ENCODE measurements around the gene GTF2F2. TPM values are rescaled to one million over a fixed set of nuclear protein-coding genes. Genes with fewer than 3 reads are reported as not detected.
"Not testable (repeated sequence)": the region's sequence is repeated elsewhere in the genome, so short reads cannot be mapped to it uniquely, and the experiment has no call there.

Gene GTF2F2
- total RNA-seq, 2 donors from 2014 or later = 20.4 to 23.3 TPM

DNA sequence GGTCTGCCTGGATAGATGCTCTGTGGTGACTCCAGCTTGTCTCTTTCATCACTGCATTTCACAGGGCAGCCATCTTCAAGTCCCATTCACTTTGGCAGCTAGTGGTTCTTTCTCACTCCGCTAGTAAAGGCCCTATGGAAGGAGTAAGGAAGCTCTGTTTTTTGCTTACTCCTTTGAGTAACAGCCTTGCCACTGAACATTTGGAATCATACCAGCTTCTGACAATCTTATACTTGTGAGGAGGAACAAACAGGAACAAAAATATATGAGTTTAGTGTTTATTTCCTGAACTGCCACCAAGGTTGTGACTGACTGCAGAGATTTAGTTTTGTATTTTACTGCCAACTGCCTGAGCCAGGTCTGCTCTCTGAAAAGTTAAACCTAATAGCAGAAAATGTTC, 41.9 kb downstream of the GTF2F2 start:
- Mint-ChIP-seq H3K9me3 (peaks cover under 1 to 12% of the 10 kb centered on the region in 2 donors), H3K27ac (no peak overlapping the region), H3K36me3 (peaks cover 14 to 33% of the 10 kb centered on the region in 2 donors)
- DNase-seq (ENCODE audit: low spot score in 2 of 2) (no peak), ATAC-seq (no peak)

DNA sequence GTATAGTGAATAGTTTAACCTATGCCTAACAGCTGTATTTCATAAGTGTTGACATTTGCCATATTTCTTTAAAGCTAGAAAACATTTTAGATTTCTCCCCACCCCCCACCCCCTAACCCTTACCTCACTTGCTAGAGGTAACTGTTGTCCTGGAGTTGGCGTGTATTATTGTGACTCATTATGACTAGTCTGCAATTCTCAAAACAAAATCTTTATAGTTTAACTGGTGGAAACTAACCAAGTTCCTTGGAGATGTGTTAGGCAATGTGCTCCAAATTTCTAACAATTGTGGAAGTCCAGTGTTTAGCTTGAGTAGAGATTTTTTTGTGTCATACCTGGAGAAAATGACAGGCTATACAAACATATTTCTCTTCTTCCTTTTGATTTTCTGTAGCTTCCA, 42.5 kb downstream of the GTF2F2 start:
- ATAC-seq = peak; percentile 47 to 83
- H3K36me3 Mint-ChIP-seq = peaks cover 14 to 27% of the 10 kb centered on the region in 2 donors

DNA sequence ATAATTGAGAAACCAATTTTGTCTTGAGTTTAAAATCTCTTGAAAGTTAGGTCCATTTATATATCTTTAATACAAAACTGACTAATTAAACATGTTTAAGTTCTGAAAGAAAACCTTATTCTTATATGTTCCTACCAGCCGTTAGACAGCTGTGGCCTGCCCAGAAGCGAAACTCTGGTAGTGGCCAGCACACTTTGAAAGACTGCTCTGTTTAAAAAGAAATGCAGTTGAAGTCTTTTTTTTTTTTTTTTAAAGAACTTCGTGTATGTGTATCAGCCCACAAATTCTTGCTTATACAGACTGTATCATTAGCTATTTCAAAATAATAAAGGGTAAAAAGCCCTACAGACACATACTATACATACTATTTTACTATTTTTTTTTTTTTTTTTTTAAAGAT, 46.5 kb downstream of the GTF2F2 start:
- peaks cover 7 to 19% of the 10 kb centered on the region in 2 donors for H3K36me3 Mint-ChIP-seq
- no peak for DNase-seq (ENCODE audit: low spot score in 2 of 2)
- H3K9me3 Mint-ChIP-seq = peaks cover 0 to 4% of the 10 kb centered on the region in 2 donors
- no peak overlapping the region for H3K27ac Mint-ChIP-seq
- no peak for ATAC-seq

More for the DNA sequence above, 42.5 kb downstream of the GTF2F2 start:
- Mint-ChIP-seq H3K9me3 (peaks cover 0 to 9% of the 10 kb centered on the region in 2 donors), H3K27ac (no peak overlapping the region)
- DNase-seq (ENCODE audit: low spot score in 2 of 2) = no peak

DNA sequence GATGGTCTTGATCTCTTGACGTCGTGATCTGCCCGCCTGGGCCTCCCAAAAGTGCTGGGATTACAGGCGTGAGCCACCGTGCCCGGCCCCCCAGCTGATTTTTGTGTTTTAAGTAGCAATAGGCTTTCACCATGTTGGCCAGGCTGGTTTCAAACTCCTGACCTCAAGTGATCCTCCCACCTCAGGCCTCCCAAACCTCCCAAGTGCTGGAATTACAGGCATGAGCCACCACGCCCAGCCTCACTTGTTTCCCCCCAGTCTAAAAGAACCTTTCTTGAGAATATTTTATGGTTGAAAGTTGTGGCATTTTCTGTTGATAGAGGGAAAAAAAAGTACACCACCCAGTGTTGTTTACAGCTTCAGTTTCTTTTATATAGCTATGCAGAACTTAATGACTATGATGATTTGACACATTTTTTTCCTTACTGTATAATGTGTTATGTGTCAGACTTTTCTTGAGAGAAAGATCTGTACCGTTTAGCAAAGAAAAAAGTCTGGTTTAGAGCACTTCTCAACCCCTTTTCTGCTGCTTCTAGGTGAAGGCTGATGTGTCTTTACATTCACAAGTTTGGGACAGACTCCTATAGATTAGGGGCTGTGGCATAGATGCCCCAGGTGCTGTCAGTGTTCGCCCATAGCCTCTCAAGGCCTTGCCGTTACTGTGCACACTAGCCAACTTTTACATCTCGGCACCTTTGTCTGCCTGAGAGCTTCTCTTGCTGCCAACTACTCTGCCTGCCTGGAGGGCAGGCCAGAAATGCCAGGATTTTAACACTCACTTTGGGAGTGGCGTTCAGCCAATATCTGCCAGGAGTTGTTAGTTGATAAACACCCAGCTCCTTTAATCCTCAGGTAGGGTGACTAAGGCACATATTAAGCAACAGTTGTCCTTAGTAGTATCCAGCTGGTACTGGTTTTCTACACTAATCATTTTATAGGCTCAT, 47.6 kb downstream of the GTF2F2 start:
- H3K36me3 Mint-ChIP-seq = peaks cover 12 to 23% of the 10 kb centered on the region in 2 donors
- no peak overlapping the region for H3K27ac Mint-ChIP-seq
- DNase-seq (ENCODE audit: low spot score in 2 of 2) = no peak
- H3K9me3 Mint-ChIP-seq = peaks cover 0 to 4% of the 10 kb centered on the region in 2 donors
- ATAC-seq = no peak

DNA sequence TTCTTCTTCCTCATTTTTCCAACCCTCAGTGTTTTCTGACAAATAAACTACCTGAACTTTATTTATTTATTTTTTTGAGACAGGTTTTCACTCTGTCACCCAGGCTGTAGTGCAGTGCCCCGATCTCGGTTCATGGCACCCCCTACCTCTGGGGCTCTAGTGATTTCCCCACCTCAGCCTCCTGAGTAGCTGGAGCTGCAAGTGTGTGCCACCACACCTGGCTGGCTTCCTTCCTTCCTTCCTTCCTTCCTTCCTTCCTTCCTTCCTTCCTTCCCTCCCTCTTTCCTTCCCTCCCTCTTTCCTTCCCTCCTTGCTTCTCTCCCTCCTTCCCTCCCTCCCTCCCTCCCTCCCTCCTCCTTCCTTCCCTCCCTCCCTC, 48.2 kb downstream of the GTF2F2 start:
- H3K27ac Mint-ChIP-seq = peak overlapping the region in 1 of 2 donors; percentile 72
- peaks cover 0 to 4% of the 10 kb centered on the region in 2 donors for H3K9me3 Mint-ChIP-seq
- DNase-seq (ENCODE audit: low spot score in 2 of 2) (no peak), ATAC-seq (no peak)
- peaks cover 13 to 29% of the 10 kb centered on the region in 2 donors for H3K36me3 Mint-ChIP-seq

DNA sequence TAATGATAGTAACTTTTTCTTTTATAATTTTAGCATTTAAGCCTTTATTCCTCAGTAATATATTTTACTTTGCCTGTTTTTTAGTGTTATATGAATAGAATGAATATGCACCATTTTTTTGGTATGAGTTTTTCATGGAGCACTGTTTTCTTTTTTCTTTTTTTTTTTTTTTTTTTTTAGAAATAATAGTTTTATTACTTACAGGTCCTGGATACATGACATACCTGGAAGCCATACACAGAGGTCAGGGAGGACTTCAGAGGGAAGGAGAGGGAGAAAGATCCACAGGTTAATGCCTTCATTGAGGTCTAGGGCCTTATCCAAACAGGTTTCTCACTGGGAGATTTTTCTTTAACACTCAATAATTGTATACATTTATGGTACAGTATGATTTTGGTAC, 54.2 kb downstream of the GTF2F2 start:
- Mint-ChIP-seq H3K27ac (no peak overlapping the region), H3K9me3 (peaks cover 0 to 4% of the 10 kb centered on the region in 2 donors), H3K36me3 (peaks cover 17 to 18% of the 10 kb centered on the region in 2 donors)
- DNase-seq (ENCODE audit: low spot score in 2 of 2) (no peak), ATAC-seq (no peak)

DNA sequence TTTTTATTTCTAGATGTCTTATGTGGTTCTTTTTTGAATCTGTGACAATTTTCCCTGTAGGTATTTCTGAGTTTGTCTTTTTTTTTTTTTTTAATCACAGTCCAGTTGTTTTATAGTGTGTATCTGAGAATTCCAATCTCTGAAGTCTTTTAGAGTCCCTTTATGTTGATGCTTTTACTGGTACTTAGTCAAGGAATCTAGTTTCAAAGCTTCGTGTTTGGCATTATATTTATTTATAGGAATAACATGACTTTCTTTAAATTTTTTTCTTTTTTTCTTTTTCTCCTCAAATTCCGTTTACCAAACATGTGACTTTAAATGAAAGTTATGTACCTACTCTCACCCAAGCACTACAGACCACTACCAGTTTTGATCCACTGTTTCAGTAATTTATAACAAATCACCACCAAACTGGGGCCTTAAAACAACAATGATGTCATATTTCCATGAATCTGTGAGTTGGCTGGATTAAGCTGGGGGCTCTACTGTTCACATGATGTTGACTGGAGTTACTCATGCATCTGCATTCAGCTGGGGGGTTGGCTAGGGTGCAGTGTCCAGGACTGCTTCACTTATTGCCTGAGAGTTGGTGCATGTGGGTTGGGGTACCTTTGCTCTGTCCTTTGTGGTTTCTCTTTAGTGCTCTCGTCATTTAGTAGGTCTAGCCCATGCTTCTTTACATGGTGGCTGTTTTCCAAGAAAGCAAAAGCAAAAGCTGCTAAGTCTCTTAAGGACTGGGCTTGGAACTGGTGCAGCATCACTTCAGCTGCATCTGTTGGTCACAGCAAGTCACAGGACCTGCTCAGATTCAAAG, 58.2 kb downstream of the GTF2F2 start:
- Mint-ChIP-seq H3K27ac (peak overlapping the region in 1 of 2 donors; percentile 62), H3K9me3 (no peaks in the 10 kb centered on the region), H3K36me3 (peaks cover 8 to 16% of the 10 kb centered on the region in 2 donors)
- ATAC-seq (peak in 1 of 2 donors; percentile 78), DNase-seq (ENCODE audit: low spot score in 2 of 2) (no peak)

DNA sequence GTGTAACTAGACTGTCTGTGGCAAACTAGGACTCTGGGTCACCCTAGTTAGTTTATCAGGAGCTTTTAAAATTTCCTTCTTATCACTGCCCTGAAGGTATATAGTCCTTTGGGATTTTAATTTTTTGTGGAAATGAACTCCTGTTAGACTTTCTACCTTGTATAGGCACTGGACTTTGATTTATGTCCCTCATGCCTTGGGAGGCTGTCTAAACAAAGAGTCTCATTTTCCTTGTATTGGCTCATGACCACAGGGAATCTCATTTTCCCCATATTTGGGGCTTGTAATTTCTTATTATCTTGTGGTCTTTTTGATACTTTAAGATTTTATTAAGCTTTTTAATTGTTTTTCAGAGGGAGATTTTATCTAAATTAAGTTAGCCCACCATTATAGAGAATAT, 59.1 kb downstream of the GTF2F2 start:
- no peak overlapping the region for H3K27ac Mint-ChIP-seq
- no peak for ATAC-seq
- no peak for DNase-seq (ENCODE audit: low spot score in 2 of 2)
- no peaks in the 10 kb centered on the region for H3K9me3 Mint-ChIP-seq
- peaks cover 8 to 16% of the 10 kb centered on the region in 2 donors for H3K36me3 Mint-ChIP-seq

DNA sequence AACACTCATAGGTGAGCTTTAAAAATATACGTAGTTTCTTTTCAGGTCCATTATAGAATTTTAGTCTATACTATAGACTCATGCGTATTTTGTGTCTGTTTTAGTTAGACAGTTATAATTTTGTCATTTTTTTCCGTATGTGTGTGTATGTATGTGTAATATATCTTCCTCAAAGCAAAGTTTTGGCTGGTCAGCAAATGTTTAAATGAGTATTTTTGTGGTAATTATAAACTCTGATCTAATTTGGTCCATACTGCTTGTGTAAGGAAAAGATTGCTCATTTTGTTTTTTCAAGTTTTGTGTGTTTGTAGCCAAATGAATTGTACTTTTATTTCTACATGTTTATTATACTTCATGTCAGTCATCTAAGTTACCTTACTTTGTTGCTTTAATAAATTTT, 60.0 kb downstream of the GTF2F2 start:
- no peaks in the 10 kb centered on the region for H3K9me3 Mint-ChIP-seq
- H3K27ac Mint-ChIP-seq = no peak overlapping the region

DNA sequence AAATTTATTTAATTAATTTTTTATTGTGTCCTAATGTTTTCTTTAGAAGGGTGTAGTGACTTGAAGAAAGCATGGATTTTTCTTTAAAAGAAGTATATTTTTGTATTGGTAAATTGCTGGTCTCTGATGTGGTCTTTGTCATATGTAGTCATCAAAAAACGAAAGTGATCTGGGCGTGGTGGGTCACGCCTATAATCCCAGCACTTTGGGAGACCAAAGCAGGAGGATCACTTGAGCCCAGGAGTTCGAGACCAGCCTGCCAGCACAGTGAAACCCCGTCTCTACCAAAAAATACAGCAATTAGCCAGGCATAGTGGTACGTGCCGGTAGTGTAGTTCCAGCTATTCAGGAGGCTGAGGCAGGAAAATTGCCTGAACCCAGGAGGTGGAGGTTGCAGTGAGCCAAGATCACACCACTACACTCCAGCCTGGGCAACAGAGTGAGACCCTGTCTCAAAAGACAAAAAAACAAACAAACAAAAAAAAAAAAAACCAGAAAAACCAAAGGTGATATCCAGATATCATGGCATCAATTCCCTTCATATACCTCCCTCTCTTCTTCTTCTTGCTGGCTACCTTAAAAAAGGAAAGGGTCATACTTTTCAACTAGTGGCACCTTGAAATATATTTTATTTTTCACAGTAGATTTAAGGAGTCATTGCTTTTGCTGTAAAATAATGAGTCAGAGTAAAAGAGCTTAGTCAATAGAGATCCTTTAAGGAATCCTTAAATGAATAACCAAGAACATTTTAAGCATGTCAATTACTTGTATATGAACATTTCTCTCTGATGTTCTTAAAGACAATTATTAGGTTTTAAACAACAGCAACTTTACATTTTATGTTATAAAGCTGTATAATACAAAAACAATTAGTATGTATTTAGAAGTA, 60.6 kb downstream of the GTF2F2 start:
- H3K27ac Mint-ChIP-seq = peak overlapping the region in 1 of 2 donors; percentile 77
- no peak for DNase-seq (ENCODE audit: low spot score in 2 of 2)
- ATAC-seq = peak in 1 of 2 donors; percentile 70
- H3K36me3 Mint-ChIP-seq = peaks cover 8 to 16% of the 10 kb centered on the region in 2 donors
- no peaks in the 10 kb centered on the region for H3K9me3 Mint-ChIP-seq

More for the DNA sequence above, 60.0 kb downstream of the GTF2F2 start:
- H3K36me3 Mint-ChIP-seq = peaks cover 8 to 16% of the 10 kb centered on the region in 2 donors
- ATAC-seq (peak in 1 of 2 donors; percentile 30), DNase-seq (ENCODE audit: low spot score in 2 of 2) (no peak)

DNA sequence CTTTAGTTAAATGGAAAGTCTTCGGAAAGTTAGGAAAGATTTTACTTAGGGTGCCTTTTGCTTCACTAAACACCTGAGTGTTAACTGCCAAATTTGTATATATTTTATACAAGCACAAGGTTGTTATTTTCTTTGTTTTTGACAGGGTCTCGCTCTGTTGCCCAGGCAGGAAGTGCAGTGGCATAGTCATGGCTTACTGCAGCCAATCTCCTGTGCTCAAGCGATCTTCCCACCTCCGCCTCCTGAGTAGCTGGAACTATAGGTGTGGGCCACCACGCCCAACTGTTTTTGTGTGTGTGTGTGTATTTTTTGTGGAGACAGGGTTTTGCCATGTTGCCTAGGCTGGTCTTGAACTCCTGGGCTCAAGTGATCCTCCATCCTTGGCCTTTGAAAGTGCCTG, 64.4 kb downstream of the GTF2F2 start:
- no peak overlapping the region for H3K27ac Mint-ChIP-seq
- no peak for ATAC-seq
- peaks cover 10 to 19% of the 10 kb centered on the region in 2 donors for H3K36me3 Mint-ChIP-seq
- no peaks in the 10 kb centered on the region for H3K9me3 Mint-ChIP-seq
- no peak for DNase-seq (ENCODE audit: low spot score in 2 of 2)

DNA sequence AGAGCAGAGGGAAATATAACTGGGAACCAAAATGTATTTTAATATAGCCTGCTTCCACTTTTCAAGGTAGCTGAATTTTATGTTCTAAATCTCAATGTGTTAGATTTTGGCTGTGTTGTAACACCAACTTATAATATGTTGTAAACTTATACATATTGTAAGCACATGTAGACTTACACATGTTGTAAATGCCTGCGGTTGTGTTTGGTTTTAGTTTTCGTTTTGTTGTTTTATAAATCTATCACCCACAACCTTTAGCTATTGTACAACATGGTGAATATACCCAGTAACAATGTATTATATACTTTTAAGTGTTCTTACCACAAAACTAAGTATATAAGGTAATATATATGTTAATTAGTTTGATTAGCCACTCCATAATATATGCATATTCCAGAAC, 65.0 kb downstream of the GTF2F2 start:
- ATAC-seq (no peak), DNase-seq (ENCODE audit: low spot score in 2 of 2) (no peak)
- no peaks in the 10 kb centered on the region for H3K9me3 Mint-ChIP-seq
- H3K27ac Mint-ChIP-seq = no peak overlapping the region
- H3K36me3 Mint-ChIP-seq = peaks cover 10 to 19% of the 10 kb centered on the region in 2 donors

DNA sequence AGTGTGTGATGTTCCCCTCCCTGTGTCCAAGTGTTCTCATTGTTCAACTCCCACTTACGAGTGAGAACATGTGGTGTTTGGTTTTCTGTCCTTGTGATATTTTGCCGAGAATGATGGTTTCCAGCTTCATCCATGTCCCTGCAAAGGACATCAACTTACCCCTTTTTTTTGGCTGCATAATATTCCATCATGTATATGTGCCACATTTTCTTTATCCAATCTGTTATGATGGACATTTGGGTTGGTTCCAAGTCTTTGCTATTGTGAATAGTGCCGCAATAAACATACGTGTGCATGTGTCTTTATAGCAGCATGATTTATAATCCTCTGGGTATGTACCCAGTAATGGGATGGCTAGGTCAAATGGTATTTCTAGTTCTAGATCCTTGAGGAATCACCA, 68.8 kb downstream of the GTF2F2 start:
- not testable (repeated sequence) for DNase-seq (ENCODE audit: low spot score in 2 of 2); H3K9me3 Mint-ChIP-seq; H3K27ac Mint-ChIP-seq; ATAC-seq
- peaks cover 0 to 11% of the 10 kb centered on the region in 2 donors for H3K36me3 Mint-ChIP-seq

DNA sequence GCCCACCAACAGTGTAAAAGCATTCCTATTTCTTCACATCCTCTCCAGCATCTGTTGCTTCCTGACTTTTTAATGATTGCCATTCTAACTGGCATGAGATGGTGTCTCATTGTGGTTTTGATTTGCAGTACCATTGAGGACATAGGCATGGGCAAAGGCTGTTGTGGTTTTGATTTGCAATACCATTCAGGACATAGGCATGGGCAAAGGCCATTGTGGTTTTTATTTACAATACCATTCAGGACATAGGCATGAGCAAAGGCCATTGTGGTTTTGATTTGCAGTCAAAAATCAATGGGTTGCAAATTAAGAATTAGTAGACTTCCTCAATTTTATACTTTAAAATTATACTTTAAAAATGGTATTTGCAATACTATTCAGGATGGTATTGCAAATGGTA, 69.2 kb downstream of the GTF2F2 start:
- H3K27ac Mint-ChIP-seq; ATAC-seq; DNase-seq (ENCODE audit: low spot score in 2 of 2); H3K9me3 Mint-ChIP-seq: not testable (repeated sequence)
- H3K36me3 Mint-ChIP-seq = peaks cover 0 to 11% of the 10 kb centered on the region in 2 donors

DNA sequence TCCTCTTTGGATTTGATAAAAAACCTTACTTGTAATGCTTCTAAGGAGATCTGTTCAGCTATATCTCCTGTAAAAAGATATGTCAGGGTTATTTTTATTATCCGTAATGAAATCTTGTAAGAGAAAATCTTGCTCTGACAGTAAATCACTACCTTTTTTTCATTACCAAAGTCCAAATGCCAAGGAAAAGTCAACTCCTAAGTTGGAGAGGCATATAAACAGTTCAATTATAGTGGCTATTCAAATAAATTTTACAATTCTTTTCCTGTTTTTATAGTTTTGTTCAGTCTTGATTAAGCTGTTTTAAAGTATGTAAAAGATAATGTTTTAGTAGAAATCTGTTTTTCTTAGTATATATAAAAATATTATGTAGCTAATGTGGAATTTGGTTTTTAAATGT, 71.6 kb downstream of the GTF2F2 start:
- ATAC-seq (no peak), DNase-seq (ENCODE audit: low spot score in 2 of 2) (no peak)
- no peak overlapping the region for H3K27ac Mint-ChIP-seq
- H3K9me3 Mint-ChIP-seq = no peaks in the 10 kb centered on the region
- H3K36me3 Mint-ChIP-seq = peaks cover 0 to 11% of the 10 kb centered on the region in 2 donors

Data from activated naive CD4-positive, alpha-beta T cell treated with anti-CD3 and anti-CD28 coated beads, Interleukin-2, amount 50 U/mL, for 72 hours (primary cell).